Measurements from ENCODE around the gene SERGEF.

GRCh38 chr11:17846852-17847453 lies 165.9 kb downstream of the SERGEF start:
- no peak for TF ChIP-seq GATA3 (IDR thresholded peaks at IDR 0.05; ENCODE audit: low read depth, low read length)
- TF ChIP-seq GATA2 (IDR thresholded peaks at IDR 0.05; ENCODE audit: low read depth, low read length) = no peak

All from SH-SY5Y (cell line).